HG03108 (cell line): Measurements from ENCODE around the gene FCER1G.

Source experiments
- ATAC-seq: cut with Tn5 transposase; IDR thresholded peaks from one replicate; pipeline ENCODE4 v1.9.1; 2021; ENCODE audit warnings: moderate library complexity; ENCODE audit not compliant: unreplicated experiment

Gene FCER1G

DNA sequence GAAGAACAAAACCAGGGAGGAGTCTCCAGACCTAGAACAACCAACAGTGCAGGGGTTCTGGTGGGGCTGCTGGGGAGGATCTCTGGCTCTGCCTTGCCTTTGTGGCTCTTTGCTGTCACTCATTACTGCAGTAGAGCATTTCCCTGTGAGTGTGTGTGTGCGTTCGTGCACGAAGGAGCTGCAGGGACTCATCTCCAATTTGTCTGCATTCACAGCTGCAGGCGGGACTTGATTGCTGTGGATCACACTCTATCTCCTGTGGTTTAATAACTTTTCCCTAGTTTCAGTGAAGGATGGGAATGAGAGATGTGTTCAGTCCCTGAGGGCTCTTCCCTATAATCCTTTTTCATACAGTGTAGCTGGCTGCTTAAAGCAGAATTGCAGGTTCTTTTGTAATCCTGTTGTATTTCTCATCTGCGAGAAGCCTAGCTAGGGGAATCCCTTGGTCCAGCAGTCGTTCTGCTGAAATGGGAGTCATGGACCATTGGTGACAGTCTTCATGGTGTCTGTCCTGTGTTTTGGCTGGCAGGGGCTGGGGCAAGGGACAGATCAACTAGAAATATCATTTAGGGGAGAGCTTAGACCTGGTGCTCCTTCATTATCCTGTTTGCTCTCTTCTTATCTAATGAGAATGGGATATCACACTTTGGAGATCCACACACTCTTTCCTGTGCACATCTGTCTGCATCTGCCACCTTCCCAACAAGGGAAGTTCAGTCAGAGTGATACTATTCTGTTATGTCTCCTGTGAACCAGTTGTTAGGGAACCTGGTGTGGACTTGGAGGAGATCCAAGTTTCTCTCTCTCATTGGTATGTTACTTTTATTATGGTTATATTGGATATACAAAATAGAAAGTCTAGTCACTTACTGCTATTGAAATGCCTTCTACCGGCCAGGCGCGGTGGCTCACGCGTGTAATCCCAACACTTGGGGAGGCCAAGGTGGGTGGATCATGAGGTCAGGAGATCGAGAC, 46.5 kb downstream of the FCER1G start:
- ATAC-seq = no peak

DNA sequence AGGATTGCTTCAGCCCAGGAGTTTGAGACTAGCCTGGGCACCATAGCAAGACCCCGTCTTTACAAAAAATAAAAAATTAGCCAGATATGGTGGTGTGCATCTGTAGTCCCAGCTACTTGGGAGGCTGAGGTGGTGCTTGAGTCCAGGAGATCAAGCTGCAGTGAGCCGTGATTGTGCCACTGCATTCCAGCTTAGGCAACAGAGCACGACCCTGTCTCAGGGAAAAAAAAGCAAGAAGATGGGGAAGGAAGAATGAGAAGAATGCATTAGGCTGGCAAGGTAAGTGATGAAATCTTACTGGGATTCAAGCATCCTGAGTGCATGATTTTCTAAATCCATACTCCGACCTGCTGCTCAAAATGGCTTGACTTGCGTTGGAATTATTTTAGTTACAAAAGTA, 50.2 kb downstream of the FCER1G start:
- no peak for ATAC-seq

DNA sequence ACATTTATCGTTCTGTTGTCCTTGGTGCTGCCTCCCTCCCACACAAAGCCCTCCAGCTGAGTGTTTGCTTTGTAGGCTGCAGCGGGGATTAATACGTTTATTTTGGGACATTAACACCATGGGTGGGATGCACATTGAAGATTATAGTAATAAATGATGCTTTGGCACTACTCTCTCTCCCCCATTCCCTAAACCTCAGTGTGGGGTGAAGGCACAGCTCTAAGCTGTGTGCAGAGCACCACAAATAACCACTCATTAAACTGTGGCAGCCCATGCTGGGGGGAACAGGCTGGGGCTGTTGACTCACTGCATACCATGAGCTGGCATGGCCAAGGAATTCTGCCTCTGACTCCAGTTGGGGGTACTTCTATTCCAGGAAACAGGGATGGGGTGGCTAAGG, 51.1 kb downstream of the FCER1G start:
- no peak for ATAC-seq

DNA sequence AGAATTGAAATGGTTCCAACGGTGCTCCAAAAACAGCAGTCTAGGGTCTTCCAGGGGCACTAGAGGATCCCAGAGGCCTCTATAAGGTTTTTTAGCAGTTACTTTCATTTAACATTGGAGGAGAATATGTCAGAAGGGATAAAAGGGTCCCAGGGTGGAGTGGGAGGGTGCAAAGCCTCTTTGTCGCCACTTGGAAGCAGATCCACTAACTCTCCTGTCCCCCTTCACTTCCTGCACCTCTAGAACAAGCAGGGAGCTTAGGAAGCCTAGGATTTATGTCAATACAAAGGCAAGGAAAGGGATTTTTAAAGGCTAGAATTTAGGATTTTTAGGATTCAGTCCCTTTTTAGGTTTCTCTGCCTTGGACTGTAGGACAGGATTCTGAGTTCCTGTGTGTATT, 51.7 kb downstream of the FCER1G start:
- ATAC-seq = no peak

DNA sequence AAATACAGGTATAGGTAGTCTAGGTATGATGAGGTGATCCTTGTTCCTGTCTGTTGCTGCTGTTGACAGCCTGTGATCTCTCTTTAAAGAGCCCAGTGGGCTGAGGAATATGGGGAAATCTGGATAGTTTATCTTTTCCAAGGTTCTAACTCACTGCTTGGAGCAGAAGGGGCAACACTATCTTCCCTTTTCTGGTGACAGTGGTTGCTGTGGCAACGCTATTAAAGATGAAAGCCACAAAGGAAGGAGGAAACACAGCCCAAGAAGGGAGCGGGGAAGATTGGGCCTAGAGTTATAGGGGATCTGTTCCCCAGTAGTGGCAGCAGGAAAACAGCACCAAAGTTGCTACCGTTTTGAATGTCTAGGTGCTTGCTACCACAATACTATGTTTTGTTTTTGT, 52.2 kb downstream of the FCER1G start:
- ATAC-seq = no peak
